GM23338 (cell line): ENCODE data around the gene GLP1R. TPM values are rescaled to one million over a fixed set of nuclear protein-coding genes. Genes with fewer than 3 reads are reported as not detected.

Source experiments
- ATAC-seq: fragments of 200-7000 bp; cut with Tn5 transposase; 3 replicates; pipeline ENCODE4 v1.9.1; 2020
- DNase-seq: peaks from one replicate; pipeline ENCODE4 v3.0.0-alpha.2; 2015; ENCODE audit warnings: low spot score
- H2AFZ ChIP-seq: fragments of 200-600 bp; sonication (generic); 2 replicates; pipeline ENCODE4 v1.8.0; 2016; ENCODE audit warnings: antibody characterized with exemption, mild to moderate bottlenecking, moderate library complexity
- H3F3A ChIP-seq: fragments of 200-600 bp; sonication (generic); replicated peaks from 2 replicates; pipeline ENCODE4 v1.8.0; 2017; ENCODE audit warnings: antibody characterized with exemption, mixed run types, low read depth
- H3K27ac ChIP-seq: fragments of 200-600 bp; sonication (generic); 2 replicates; pipeline ENCODE4 v1.6.1; 2016; ENCODE audit warnings: low read depth
- H3K27me3 ChIP-seq: fragments of 200-600 bp; sonication (generic); 2 replicates; pipeline ENCODE4 v1.8.0; 2016; ENCODE audit warnings: mild to moderate bottlenecking, mixed run types, moderate library complexity; ENCODE audit not compliant: insufficient read depth
- H3K36me3 ChIP-seq: fragments of 200-600 bp; sonication (generic); 2 replicates; pipeline ENCODE4 v1.8.0; 2016; ENCODE audit warnings: mild to moderate bottlenecking; ENCODE audit not compliant: insufficient read depth
- H3K4me1 ChIP-seq: fragments of 200-600 bp; sonication (generic); 2 replicates; pipeline ENCODE4 v1.8.0; 2016; ENCODE audit warnings: mild to moderate bottlenecking, moderate library complexity; ENCODE audit not compliant: insufficient read depth
- H3K4me2 ChIP-seq: fragments of 200-600 bp; sonication (generic); 2 replicates; pipeline ENCODE4 v1.7.1; 2017; ENCODE audit warnings: mixed run types
- H3K4me3 ChIP-seq: fragments of 200-600 bp; sonication (generic); 2 replicates; pipeline ENCODE4 v1.6.1; 2016; ENCODE audit warnings: mixed run types
- H3K79me2 ChIP-seq: fragments of 200-600 bp; sonication (generic); replicated peaks from 2 replicates; pipeline ENCODE4 v1.8.0; 2017; ENCODE audit warnings: mild to moderate bottlenecking; ENCODE audit not compliant: insufficient read depth
- H3K9me2 ChIP-seq: fragments of 200-600 bp; sonication (generic); 2 replicates; pipeline ENCODE4 v1.8.0; 2017; ENCODE audit not compliant: insufficient read depth
- H4K20me1 ChIP-seq: fragments of 200-600 bp; sonication (generic); replicated peaks from 2 replicates; pipeline ENCODE4 v1.8.0; 2017; ENCODE audit warnings: mild to moderate bottlenecking; ENCODE audit not compliant: insufficient read depth
- H3K27ac Mint-ChIP-seq: 2 replicates; pipeline ENCODE4 v1.8.0; 2020; ENCODE audit warnings: inconsistent platforms, mild to moderate bottlenecking, moderate library complexity, mixed read lengths
- H3K27me3 Mint-ChIP-seq: 3 replicates; pipeline ENCODE4 v1.8.0; 2022; ENCODE audit warnings: low read depth, mild to moderate bottlenecking, moderate library complexity, mixed read lengths, inconsistent platforms; ENCODE audit not compliant: insufficient read depth, poor library complexity
- H3K36me3 Mint-ChIP-seq: 3 replicates; pipeline ENCODE4 v1.8.0; 2021; ENCODE audit warnings: low read depth, mild to moderate bottlenecking, inconsistent platforms, moderate library complexity, mixed read lengths
- H3K4me1 Mint-ChIP-seq: 3 replicates; pipeline ENCODE4 v1.8.0; 2020; ENCODE audit warnings: mild to moderate bottlenecking, inconsistent platforms, mixed read lengths
- H3K4me3 Mint-ChIP-seq: 3 replicates; pipeline ENCODE4 v1.8.0; 2021; ENCODE audit warnings: moderate library complexity, mild to moderate bottlenecking, inconsistent platforms, mixed read lengths
- H3K9me3 Mint-ChIP-seq: 3 replicates; pipeline ENCODE4 v1.8.0; 2020; ENCODE audit warnings: moderate library complexity, mild to moderate bottlenecking, inconsistent platforms, mixed read lengths
- CREB1 ChIP-seq: fragments of 250-450 bp; sonication (Bioruptor Pico); IDR thresholded peaks from 2 replicates; pipeline ENCODE4 v1.5.0; 2020; ENCODE audit warnings: low read depth, mild to moderate bottlenecking, moderate library complexity
- EZH2 ChIP-seq: fragments of 200-600 bp; sonication (generic); IDR thresholded peaks from one replicate; pipeline ENCODE4 v1.8.0; 2017; ENCODE audit warnings: antibody characterized with exemption, mild to moderate bottlenecking, low read depth; ENCODE audit not compliant: unreplicated experiment
- EZH2phosphoT487 ChIP-seq: fragments of 200-600 bp; sonication (generic); IDR thresholded peaks from one replicate; pipeline ENCODE4 v1.8.1; 2018; ENCODE audit warnings: antibody characterized with exemption; ENCODE audit not compliant: unreplicated experiment
- JUNB ChIP-seq: IDR thresholded peaks from one replicate; pipeline ENCODE4 v1.6.1; 2016; ENCODE audit warnings: antibody characterized with exemption; ENCODE audit not compliant: unreplicated experiment
- NANOG ChIP-seq: IDR thresholded peaks from 2 replicates; pipeline ENCODE4 v1.6.1; 2016; ENCODE audit warnings: antibody characterized with exemption, borderline replicate concordance
- POLR2AphosphoS5 ChIP-seq: IDR thresholded peaks from 2 replicates; pipeline ENCODE4 v1.6.1; 2016; ENCODE audit warnings: antibody characterized with exemption, low read depth
- STAT1 ChIP-seq: IDR thresholded peaks from one replicate; pipeline ENCODE4 v1.6.1; 2016; ENCODE audit warnings: antibody characterized with exemption; ENCODE audit not compliant: unreplicated experiment
- ZNF114 ChIP-seq: fragments of 250-450 bp; sonication (Bioruptor Pico); IDR thresholded peaks from 2 replicates; pipeline ENCODE4 v1.5.0; 2020; ENCODE audit warnings: mild to moderate bottlenecking, moderate library complexity
- ZNF331 ChIP-seq: fragments of 250-450 bp; sonication (Bioruptor Pico); IDR thresholded peaks from 2 replicates; pipeline ENCODE4 v1.5.0; 2020; ENCODE audit warnings: low read depth, mild to moderate bottlenecking, moderate library complexity
- polyA plus RNA-seq: library from polyadenylated mRNA; unstranded; fragments of >200 nt; fragmentation: Nextera tagmentation; extraction: Ambion mirVana; gene quantifications from 2 replicates; pipeline ENCODE4 v1.2.1, GENCODE V29; 2016
- total RNA-seq: library from RNA; depleted of rRNA; stranded (reverse); fragments of >200 nt; shearing (Covaris generic); gene quantifications from 2 replicates; pipeline ENCODE4 v1.2.3, GENCODE V29; 2014
- TF ChIP-seq, protein P1 (sequence below), 2 experiments: fragments of 200-600 bp in 1 of 2; sonication (generic) in 1 of 2; conservative IDR thresholded peaks; 2 replicates each; pipeline versions ENCODE4 v1.5.1 to v1.6.1; 2016 to 2017; ENCODE audit warnings: antibody characterized with exemption in 2 of 2, low read depth in 2 of 2, mild to moderate bottlenecking in 2 of 2, moderate library complexity in 1 of 2
- TF ChIP-seq, protein P2 (sequence below): IDR thresholded peaks from 2 replicates; pipeline ENCODE4 v1.6.1; 2016; ENCODE audit warnings: antibody characterized with exemption
- TF ChIP-seq, protein P3 (sequence below): fragments of 250-450 bp; sonication (Bioruptor Pico); IDR thresholded peaks from 2 replicates; pipeline ENCODE4 v1.5.0; 2020; ENCODE audit warnings: mild to moderate bottlenecking, moderate library complexity
- TF ChIP-seq, protein P4 (sequence below): IDR thresholded peaks from one replicate; pipeline ENCODE4 v1.6.1; 2018; ENCODE audit warnings: antibody characterized with exemption; ENCODE audit not compliant: unreplicated experiment

GLP1R gene
- total and polyA plus RNA-seq, 2 experiments from 2014 or later = 0.42 to 3.7 TPM

DNA sequence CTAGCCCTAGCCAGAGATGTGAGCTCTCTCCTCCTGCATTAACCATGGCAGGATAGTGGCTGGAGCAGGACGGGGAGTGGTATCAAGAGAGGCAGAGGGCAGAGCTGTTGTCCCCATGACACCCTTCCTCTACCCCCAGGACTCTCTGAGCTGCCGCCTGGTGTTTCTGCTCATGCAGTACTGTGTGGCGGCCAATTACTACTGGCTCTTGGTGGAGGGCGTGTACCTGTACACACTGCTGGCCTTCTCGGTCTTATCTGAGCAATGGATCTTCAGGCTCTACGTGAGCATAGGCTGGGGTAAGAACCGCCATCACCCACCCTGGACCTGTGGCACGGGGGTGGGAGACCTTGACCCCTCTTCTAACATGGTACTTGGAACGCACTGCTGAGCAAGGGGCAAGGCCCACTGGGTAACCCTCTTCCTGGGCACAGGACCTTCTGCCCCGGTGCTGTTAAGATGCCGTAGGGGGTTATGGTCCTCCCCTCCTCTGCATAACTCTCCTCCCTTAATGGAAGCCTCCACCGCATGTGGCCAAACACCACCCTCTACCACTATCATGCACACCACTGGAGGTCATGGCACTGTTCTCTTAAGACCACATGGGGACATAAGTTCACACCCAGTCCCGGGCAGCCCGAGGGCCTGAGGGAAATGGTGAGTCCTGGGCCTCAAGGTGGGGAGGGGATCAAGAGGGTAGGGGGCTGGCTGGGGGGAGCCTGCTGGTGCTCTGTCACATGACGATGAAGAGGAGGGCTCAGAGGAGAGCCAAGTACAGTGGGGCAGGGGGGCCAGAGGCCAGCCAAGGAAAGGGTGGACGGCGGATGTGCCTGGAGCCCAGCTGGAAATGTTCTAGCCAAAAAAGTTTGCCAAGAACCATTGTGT is 25.1 kb downstream of the GLP1R start:
- no peak for DNase-seq
- no peak overlapping the region for H3K27ac Mint-ChIP-seq
- no peaks in the 10 kb centered on the region for H3K79me2 ChIP-seq

More for the DNA sequence above, 25.1 kb downstream of the GLP1R start:
- Histone ChIP-seq H3K27ac (no peak overlapping the region), H3K27me3 (no peaks in the 10 kb centered on the region), H2AFZ (no peak overlapping the region), H3F3A (no peaks in the 10 kb centered on the region), H3K4me3 (no peak overlapping the region), H3K4me2 (no peak overlapping the region), H3K36me3 (no peaks in the 10 kb centered on the region; the same call in 1 of the 2 replicates), H4K20me1 (no peaks in the 10 kb centered on the region), H3K4me1 (peaks cover 7% of the 10 kb centered on the region), H3K9me2 (no peaks in the 10 kb centered on the region)
- peaks cover 15% of the 10 kb centered on the region for H3K4me1 Mint-ChIP-seq
- peaks cover 17% of the 10 kb centered on the region for H3K27me3 Mint-ChIP-seq
- no peak for TF ChIP-seq JUNB
- TF ChIP-seq, protein P1, sequence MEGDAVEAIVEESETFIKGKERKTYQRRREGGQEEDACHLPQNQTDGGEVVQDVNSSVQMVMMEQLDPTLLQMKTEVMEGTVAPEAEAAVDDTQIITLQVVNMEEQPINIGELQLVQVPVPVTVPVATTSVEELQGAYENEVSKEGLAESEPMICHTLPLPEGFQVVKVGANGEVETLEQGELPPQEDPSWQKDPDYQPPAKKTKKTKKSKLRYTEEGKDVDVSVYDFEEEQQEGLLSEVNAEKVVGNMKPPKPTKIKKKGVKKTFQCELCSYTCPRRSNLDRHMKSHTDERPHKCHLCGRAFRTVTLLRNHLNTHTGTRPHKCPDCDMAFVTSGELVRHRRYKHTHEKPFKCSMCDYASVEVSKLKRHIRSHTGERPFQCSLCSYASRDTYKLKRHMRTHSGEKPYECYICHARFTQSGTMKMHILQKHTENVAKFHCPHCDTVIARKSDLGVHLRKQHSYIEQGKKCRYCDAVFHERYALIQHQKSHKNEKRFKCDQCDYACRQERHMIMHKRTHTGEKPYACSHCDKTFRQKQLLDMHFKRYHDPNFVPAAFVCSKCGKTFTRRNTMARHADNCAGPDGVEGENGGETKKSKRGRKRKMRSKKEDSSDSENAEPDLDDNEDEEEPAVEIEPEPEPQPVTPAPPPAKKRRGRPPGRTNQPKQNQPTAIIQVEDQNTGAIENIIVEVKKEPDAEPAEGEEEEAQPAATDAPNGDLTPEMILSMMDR (conservative IDR thresholded peaks at IDR 0.05; ENCODE audit: low read depth in 2 of 2) = no peak
- no peak for TF ChIP-seq NANOG
- TF ChIP-seq ZNF331 (CRISPR knock-in tag) = no peak
- TF ChIP-seq EZH2 = no peak
- TF ChIP-seq, protein P2, sequence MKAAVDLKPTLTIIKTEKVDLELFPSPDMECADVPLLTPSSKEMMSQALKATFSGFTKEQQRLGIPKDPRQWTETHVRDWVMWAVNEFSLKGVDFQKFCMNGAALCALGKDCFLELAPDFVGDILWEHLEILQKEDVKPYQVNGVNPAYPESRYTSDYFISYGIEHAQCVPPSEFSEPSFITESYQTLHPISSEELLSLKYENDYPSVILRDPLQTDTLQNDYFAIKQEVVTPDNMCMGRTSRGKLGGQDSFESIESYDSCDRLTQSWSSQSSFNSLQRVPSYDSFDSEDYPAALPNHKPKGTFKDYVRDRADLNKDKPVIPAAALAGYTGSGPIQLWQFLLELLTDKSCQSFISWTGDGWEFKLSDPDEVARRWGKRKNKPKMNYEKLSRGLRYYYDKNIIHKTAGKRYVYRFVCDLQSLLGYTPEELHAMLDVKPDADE = no peak
- no peak for TF ChIP-seq CREB1
- TF ChIP-seq EZH2phosphoT487 = no peak
- TF ChIP-seq ZNF114 = no peak
- no peak for TF ChIP-seq POLR2AphosphoS5
- TF ChIP-seq, protein P3, sequence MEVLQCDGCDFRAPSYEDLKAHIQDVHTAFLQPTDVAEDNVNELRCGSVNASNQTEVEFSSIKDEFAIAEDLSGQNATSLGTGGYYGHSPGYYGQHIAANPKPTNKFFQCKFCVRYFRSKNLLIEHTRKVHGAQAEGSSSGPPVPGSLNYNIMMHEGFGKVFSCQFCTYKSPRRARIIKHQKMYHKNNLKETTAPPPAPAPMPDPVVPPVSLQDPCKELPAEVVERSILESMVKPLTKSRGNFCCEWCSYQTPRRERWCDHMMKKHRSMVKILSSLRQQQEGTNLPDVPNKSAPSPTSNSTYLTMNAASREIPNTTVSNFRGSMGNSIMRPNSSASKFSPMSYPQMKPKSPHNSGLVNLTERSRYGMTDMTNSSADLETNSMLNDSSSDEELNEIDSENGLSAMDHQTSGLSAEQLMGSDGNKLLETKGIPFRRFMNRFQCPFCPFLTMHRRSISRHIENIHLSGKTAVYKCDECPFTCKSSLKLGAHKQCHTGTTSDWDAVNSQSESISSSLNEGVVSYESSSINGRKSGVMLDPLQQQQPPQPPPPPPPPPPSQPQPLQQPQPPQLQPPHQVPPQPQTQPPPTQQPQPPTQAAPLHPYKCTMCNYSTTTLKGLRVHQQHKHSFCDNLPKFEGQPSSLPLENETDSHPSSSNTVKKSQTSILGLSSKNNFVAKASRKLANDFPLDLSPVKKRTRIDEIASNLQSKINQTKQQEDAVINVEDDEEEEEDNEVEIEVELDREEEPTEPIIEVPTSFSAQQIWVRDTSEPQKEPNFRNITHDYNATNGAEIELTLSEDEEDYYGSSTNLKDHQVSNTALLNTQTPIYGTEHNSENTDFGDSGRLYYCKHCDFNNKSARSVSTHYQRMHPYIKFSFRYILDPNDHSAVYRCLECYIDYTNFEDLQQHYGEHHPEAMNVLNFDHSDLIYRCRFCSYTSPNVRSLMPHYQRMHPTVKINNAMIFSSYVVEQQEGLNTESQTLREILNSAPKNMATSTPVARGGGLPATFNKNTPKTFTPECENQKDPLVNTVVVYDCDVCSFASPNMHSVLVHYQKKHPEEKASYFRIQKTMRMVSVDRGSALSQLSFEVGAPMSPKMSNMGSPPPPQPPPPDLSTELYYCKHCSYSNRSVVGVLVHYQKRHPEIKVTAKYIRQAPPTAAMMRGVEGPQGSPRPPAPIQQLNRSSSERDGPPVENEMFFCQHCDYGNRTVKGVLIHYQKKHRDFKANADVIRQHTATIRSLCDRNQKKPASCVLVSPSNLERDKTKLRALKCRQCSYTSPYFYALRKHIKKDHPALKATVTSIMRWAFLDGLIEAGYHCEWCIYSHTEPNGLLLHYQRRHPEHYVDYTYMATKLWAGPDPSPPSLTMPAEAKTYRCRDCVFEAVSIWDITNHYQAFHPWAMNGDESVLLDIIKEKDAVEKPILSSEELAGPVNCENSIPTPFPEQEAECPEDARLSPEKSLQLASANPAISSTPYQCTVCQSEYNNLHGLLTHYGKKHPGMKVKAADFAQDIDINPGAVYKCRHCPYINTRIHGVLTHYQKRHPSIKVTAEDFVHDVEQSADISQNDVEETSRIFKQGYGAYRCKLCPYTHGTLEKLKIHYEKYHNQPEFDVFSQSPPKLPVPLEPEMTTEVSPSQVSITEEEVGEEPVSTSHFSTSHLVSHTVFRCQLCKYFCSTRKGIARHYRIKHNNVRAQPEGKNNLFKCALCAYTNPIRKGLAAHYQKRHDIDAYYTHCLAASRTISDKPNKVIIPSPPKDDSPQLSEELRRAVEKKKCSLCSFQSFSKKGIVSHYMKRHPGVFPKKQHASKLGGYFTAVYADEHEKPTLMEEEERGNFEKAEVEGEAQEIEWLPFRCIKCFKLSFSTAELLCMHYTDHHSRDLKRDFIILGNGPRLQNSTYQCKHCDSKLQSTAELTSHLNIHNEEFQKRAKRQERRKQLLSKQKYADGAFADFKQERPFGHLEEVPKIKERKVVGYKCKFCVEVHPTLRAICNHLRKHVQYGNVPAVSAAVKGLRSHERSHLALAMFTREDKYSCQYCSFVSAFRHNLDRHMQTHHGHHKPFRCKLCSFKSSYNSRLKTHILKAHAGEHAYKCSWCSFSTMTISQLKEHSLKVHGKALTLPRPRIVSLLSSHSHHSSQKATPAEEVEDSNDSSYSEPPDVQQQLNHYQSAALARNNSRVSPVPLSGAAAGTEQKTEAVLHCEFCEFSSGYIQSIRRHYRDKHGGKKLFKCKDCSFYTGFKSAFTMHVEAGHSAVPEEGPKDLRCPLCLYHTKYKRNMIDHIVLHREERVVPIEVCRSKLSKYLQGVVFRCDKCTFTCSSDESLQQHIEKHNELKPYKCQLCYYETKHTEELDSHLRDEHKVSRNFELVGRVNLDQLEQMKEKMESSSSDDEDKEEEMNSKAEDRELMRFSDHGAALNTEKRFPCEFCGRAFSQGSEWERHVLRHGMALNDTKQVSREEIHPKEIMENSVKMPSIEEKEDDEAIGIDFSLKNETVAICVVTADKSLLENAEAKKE (CRISPR knock-in tag) = no peak
- TF ChIP-seq, protein P4, sequence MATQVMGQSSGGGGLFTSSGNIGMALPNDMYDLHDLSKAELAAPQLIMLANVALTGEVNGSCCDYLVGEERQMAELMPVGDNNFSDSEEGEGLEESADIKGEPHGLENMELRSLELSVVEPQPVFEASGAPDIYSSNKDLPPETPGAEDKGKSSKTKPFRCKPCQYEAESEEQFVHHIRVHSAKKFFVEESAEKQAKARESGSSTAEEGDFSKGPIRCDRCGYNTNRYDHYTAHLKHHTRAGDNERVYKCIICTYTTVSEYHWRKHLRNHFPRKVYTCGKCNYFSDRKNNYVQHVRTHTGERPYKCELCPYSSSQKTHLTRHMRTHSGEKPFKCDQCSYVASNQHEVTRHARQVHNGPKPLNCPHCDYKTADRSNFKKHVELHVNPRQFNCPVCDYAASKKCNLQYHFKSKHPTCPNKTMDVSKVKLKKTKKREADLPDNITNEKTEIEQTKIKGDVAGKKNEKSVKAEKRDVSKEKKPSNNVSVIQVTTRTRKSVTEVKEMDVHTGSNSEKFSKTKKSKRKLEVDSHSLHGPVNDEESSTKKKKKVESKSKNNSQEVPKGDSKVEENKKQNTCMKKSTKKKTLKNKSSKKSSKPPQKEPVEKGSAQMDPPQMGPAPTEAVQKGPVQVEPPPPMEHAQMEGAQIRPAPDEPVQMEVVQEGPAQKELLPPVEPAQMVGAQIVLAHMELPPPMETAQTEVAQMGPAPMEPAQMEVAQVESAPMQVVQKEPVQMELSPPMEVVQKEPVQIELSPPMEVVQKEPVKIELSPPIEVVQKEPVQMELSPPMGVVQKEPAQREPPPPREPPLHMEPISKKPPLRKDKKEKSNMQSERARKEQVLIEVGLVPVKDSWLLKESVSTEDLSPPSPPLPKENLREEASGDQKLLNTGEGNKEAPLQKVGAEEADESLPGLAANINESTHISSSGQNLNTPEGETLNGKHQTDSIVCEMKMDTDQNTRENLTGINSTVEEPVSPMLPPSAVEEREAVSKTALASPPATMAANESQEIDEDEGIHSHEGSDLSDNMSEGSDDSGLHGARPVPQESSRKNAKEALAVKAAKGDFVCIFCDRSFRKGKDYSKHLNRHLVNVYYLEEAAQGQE = no peak
- TF ChIP-seq STAT1 = no peak
- H3K4me3 Mint-ChIP-seq = no peak overlapping the region
- ATAC-seq = no peak
- no peaks in the 10 kb centered on the region for H3K9me3 Mint-ChIP-seq
- peaks cover 2% of the 10 kb centered on the region; the same call in 2 of the 3 replicates for H3K36me3 Mint-ChIP-seq
